Endothelial cell (in vitro differentiated cells): ENCODE data around the gene UBE2E1. TPM values are rescaled to one million over a fixed set of nuclear protein-coding genes. Genes with fewer than 3 reads are reported as not detected.

Experiments
- DNase-seq: peaks from one replicate; pipeline ENCODE4 v3.0.0; 2021; ENCODE audit warnings: low spot score
- H3K27ac Mint-ChIP-seq: one replicate; pipeline ENCODE4 v1.8.0; 2021; ENCODE audit warnings: mixed read lengths, inconsistent platforms; ENCODE audit not compliant: unreplicated experiment
- H3K27me3 Mint-ChIP-seq: one replicate; pipeline ENCODE4 v1.8.0; 2021; ENCODE audit warnings: mild to moderate bottlenecking, moderate library complexity, mixed read lengths, inconsistent platforms; ENCODE audit not compliant: unreplicated experiment
- H3K36me3 Mint-ChIP-seq: one replicate; pipeline ENCODE4 v1.8.0; 2021; ENCODE audit warnings: mild to moderate bottlenecking, low read depth, mixed read lengths, inconsistent platforms; ENCODE audit not compliant: unreplicated experiment
- H3K4me1 Mint-ChIP-seq: one replicate; pipeline ENCODE4 v1.8.0; 2021; ENCODE audit warnings: mild to moderate bottlenecking, mixed read lengths, inconsistent platforms; ENCODE audit not compliant: unreplicated experiment
- H3K4me3 Mint-ChIP-seq: one replicate; pipeline ENCODE4 v1.8.0; 2021; ENCODE audit warnings: mild to moderate bottlenecking, mixed read lengths, inconsistent platforms; ENCODE audit not compliant: unreplicated experiment
- H3K9me3 Mint-ChIP-seq: one replicate; pipeline ENCODE4 v1.8.0; 2021; ENCODE audit warnings: mixed read lengths, inconsistent platforms; ENCODE audit not compliant: unreplicated experiment
- total RNA-seq: library from RNA; stranded (reverse); fragmentation: NEBNext Ultra II Directional; extraction: Animal tissue kit (Norgen Biotek cat#: 25700); gene quantifications from one replicate; pipeline ENCODE4 v1.2.1, GENCODE V29; 2021; ENCODE audit not compliant: unreplicated experiment
- TF ChIP-seq, protein P1 (sequence below): fragments of 200-600 bp; sonication (generic); IDR thresholded peaks from one replicate; pipeline ENCODE4 v1.5.0; 2021; ENCODE audit warnings: antibody characterized with exemption; ENCODE audit not compliant: unreplicated experiment

UBE2E1 gene
- total RNA-seq, 1 donor from 2014 or later: 129 TPM

DNA sequence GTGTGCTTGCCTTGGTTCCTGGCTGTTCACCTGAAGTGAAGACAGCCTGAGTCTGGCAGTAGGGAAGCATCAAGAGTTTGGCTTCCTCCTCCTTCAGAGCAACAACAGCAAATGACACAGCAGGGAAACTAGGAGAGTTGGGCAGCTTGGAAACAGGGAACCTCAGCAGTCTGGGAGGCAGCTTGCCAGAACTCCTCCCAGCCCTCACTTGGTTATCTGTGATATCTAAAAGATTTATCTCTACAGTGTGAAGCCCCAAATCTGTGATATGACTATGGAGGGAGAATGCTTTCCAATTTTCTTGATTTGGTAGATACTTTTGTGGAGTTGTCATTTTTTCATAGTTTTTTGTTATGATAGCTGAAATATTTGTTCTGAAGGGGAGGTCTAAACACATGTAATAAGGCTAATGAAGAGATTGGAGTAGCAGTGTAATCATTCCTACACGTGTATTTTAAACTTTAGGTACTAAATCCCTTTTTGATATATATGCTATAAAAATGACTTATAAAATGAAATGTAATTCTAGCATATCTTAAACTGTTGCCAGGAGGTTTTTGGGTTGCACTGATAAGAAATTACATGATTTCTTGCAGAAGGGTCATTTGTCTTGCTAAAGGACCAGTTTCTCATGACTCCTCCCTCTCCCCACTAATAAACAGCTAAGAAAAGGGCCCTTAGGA is 20.8 kb downstream of the UBE2E1 start:
- H3K36me3 Mint-ChIP-seq: no peaks in the 10 kb centered on the region
- no peak overlapping the region for H3K4me3 Mint-ChIP-seq
- DNase-seq: no peak
- no peaks in the 10 kb centered on the region for H3K9me3 Mint-ChIP-seq
- H3K27me3 Mint-ChIP-seq: no peaks in the 10 kb centered on the region
- no peak overlapping the region for H3K27ac Mint-ChIP-seq
- H3K4me1 Mint-ChIP-seq: peaks cover 14% of the 10 kb centered on the region
- TF ChIP-seq, protein P1, sequence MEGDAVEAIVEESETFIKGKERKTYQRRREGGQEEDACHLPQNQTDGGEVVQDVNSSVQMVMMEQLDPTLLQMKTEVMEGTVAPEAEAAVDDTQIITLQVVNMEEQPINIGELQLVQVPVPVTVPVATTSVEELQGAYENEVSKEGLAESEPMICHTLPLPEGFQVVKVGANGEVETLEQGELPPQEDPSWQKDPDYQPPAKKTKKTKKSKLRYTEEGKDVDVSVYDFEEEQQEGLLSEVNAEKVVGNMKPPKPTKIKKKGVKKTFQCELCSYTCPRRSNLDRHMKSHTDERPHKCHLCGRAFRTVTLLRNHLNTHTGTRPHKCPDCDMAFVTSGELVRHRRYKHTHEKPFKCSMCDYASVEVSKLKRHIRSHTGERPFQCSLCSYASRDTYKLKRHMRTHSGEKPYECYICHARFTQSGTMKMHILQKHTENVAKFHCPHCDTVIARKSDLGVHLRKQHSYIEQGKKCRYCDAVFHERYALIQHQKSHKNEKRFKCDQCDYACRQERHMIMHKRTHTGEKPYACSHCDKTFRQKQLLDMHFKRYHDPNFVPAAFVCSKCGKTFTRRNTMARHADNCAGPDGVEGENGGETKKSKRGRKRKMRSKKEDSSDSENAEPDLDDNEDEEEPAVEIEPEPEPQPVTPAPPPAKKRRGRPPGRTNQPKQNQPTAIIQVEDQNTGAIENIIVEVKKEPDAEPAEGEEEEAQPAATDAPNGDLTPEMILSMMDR: no peak

DNA sequence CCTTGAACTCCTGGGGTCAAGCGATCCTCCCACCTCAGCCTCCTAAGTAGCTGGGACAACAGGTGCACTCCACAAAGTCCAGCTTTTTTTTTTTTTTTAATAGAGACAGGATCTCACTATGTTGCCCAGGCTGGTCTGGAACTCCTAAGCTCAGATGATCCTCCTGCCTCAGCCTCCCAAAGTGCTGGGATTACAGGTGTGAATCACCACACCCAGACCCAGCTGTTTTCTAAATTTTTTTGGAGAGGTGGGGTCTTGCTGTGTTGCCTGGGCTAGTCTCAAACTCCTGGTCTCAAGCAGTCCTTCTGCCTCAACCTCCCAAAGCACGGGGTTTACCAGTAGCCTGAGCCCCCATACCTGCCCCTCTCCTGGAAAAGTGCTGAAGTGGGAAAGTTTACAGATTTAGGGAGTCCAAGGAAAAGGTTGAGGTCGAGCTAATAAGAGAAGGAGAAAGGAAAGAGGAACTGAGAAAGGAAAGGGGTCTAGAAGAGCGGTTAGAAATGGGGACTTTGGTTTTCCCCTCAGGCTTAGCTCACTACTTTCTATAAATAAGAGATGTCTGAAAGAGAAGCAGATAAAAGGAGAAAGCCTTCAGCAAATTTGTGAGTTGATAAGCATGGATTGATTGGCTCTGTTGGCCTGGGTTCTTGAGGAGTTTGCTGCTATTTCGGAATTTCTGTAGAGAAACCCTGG is 23.6 kb downstream of the UBE2E1 start:
- no peak for DNase-seq
- no peaks in the 10 kb centered on the region for H3K36me3 Mint-ChIP-seq
- H3K4me1 Mint-ChIP-seq: peaks cover 10% of the 10 kb centered on the region
- no peaks in the 10 kb centered on the region for H3K9me3 Mint-ChIP-seq
- TF ChIP-seq, protein P1: no peak
- H3K27ac Mint-ChIP-seq: no peak overlapping the region
- H3K4me3 Mint-ChIP-seq: no peak overlapping the region
- peaks cover 1% of the 10 kb centered on the region for H3K27me3 Mint-ChIP-seq

DNA sequence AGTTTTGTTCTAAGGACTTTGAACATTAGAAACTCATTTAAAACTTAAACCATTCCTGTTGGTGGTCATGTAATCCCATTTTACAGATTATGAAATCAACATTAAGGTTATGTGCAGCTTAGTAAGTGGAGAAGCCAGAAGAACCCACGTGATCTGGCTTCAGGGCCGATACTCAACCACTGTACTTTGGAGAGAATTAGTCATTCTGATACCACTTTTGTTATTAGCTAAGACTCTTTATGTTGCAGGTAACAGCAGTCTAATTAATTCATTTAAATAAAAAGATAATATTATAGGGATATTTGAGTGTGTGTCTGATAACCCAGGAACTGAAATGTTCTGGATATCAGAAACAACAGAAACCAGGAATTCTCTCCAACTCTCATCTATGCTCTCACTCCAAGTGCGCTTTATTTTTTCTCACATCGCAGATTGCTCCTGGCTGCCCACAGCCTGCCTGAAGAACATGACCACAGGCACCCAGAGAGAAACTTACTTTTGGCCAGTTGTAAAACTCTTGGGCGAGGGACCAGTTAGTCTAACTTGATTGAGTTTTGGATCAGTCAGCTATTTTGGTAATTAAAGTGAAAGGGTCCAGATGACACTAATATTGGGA is 25.2 kb downstream of the UBE2E1 start:
- peaks cover 14% of the 10 kb centered on the region for H3K4me1 Mint-ChIP-seq
- H3K36me3 Mint-ChIP-seq: no peaks in the 10 kb centered on the region

DNA sequence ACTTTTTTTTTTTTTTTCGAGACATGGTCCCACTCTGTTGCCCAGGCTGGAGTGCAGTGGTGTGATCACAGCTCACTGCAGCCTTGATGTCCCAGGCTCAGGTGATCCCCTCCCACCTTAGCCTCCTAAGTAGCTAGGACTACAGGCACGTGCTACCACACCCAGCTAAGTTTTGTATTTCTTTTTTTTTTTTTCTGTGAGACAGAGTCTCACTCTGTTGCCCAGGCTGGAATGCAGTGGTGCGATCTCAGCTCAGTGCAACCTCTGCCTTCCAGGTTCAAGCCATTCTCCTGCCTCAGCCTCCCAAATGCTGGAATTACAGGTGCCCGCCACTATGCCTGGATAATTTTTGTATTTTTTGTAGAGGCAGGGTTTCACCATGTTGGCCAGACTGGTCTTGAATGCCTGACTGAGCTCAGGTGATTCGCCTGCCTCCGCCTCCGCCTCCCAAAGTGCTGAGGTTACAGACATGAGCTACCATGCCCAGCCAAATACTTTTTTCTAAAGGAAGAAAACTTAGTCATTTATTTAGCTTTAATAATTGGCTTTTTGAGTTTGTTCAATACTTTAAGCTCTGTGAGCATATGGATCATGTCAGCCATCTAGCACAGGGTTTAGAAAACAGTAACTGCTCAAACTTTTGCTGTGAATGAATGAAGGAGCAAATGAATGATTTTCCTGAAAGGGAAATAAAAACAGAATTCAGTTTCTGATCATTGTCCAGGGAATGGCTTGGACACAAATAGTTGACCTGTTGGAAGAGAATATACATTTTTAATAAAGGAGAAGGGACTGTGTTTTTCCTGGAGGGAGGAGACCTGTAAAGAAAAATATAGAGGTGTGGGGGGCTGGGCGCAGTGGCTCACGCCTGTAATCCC is 26.0 kb downstream of the UBE2E1 start:
- peaks cover 1% of the 10 kb centered on the region for H3K27me3 Mint-ChIP-seq
- TF ChIP-seq, protein P1: no peak
- H3K4me3 Mint-ChIP-seq: no peak overlapping the region
- H3K36me3 Mint-ChIP-seq: no peaks in the 10 kb centered on the region
- H3K27ac Mint-ChIP-seq: no peak overlapping the region
- H3K9me3 Mint-ChIP-seq: no peaks in the 10 kb centered on the region
- H3K4me1 Mint-ChIP-seq: peaks cover 14% of the 10 kb centered on the region
- no peak for DNase-seq

More for the DNA sequence above, 25.2 kb downstream of the UBE2E1 start:
- no peak for DNase-seq
- Mint-ChIP-seq H3K9me3 (no peaks in the 10 kb centered on the region), H3K27ac (no peak overlapping the region), H3K27me3 (peaks cover 1% of the 10 kb centered on the region), H3K4me3 (no peak overlapping the region)
- TF ChIP-seq, protein P1: no peak
